Esophagus muscularis mucosa (tissue), 4 donors: ENCODE measurements around the gene ETV7.

Experiments used
- EP300 ChIP-seq: sonication (generic); formaldehyde crosslinking; IDR thresholded peaks from one replicate; pipeline ENCODE4 v1.6.1; 2017; ENCODE audit warnings: antibody characterized with exemption
- POLR2A ChIP-seq: fragments of 450-650 bp; IDR thresholded peaks from one replicate; pipeline ENCODE4 v1.6.1; 2017; ENCODE audit warnings: antibody characterized with exemption, moderate library complexity, mild to moderate bottlenecking, low read depth
- POLR2AphosphoS5 ChIP-seq, 2 donors: sonication (generic); formaldehyde crosslinking; IDR thresholded peaks; one replicate each; pipeline ENCODE4 v1.6.1; 2017; ENCODE audit warnings: antibody characterized with exemption in 2 of 2
- TF ChIP-seq, protein P1 (sequence below), 3 experiments: fragments of 200-600 bp in 2 of 3; fragments of 450-650 bp in 1 of 3; sonication (generic) in 2 of 3; IDR thresholded peaks; one replicate each; pipeline ENCODE4 v1.5.1; 2017 to 2019; ENCODE audit warnings: antibody characterized with exemption in 3 of 3, mild to moderate bottlenecking in 2 of 3, moderate library complexity in 1 of 3

DNA sequence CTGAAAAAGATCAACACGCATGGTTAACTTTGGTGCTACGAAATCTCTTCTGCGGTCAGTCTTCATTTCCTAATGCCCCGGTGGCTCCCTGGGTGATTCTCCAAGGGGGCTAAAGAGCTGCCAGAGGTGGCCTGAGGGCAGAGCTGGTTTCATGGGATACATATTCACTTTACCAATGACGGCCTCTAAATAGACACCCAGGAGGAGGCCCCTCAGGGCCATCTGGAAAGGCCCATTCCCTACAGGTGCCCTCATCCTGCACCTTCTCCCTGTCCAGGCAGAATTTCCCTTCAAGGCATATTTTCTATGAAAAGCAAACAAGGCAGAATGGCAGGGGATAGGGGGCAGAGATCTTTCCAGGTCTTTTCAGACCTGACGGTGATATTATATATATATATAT, 63.3 kb downstream of the ETV7 start:
- TF ChIP-seq, protein P1, sequence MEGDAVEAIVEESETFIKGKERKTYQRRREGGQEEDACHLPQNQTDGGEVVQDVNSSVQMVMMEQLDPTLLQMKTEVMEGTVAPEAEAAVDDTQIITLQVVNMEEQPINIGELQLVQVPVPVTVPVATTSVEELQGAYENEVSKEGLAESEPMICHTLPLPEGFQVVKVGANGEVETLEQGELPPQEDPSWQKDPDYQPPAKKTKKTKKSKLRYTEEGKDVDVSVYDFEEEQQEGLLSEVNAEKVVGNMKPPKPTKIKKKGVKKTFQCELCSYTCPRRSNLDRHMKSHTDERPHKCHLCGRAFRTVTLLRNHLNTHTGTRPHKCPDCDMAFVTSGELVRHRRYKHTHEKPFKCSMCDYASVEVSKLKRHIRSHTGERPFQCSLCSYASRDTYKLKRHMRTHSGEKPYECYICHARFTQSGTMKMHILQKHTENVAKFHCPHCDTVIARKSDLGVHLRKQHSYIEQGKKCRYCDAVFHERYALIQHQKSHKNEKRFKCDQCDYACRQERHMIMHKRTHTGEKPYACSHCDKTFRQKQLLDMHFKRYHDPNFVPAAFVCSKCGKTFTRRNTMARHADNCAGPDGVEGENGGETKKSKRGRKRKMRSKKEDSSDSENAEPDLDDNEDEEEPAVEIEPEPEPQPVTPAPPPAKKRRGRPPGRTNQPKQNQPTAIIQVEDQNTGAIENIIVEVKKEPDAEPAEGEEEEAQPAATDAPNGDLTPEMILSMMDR (IDR thresholded peaks at IDR 0.05) = no peak
- no peak for TF ChIP-seq POLR2A
- no peak for TF ChIP-seq POLR2AphosphoS5 (IDR thresholded peaks at IDR 0.05)
- TF ChIP-seq EP300 = no peak
